Activated CD4-positive, alpha-beta T cell treated with anti-CD3 and anti-CD28 coated beads for 36 hours (primary cell): ENCODE results near the gene SMIM38. TPM values are rescaled to one million over a fixed set of nuclear protein-coding genes. Genes with fewer than 3 reads are reported as not detected.
A peak's percentile ranks its signal among the peaks of the same experiment; 100 is the strongest.

Experiments
- ATAC-seq: fragments of 200-7000 bp; cut with Tn5 transposase; one replicate; pipeline ENCODE4 v1.10.0; 2021; ENCODE audit warnings: mild to moderate bottlenecking, moderate library complexity
- CTCF ChIA-PET: fragments of 350-600 bp; sonication (Branson Sonifier 250); formaldehyde crosslinking; loops from one replicate; lab custom pipeline; 2021; ENCODE audit warnings: antibody characterized with exemption; lab: Charles Lee
- POLR2A ChIA-PET: fragments of 350-600 bp; sonication (Branson Sonifier 250); formaldehyde crosslinking; loops from one replicate; lab custom pipeline; 2021; ENCODE audit warnings: antibody characterized with exemption, inconsistent platforms; lab: Charles Lee
- DNase-seq: peaks from one replicate; pipeline ENCODE4 v3.0.0-alpha.2; 2020
- H3K27ac Mint-ChIP-seq: one replicate; pipeline ENCODE4 v1.8.0; 2021; ENCODE audit warnings: mixed read lengths
- H3K27me3 Mint-ChIP-seq: one replicate; pipeline ENCODE4 v1.8.0; 2021; ENCODE audit warnings: mixed read lengths
- H3K36me3 Mint-ChIP-seq: one replicate; pipeline ENCODE4 v1.8.0; 2021; ENCODE audit warnings: low read depth, mixed read lengths
- H3K4me1 Mint-ChIP-seq: one replicate; pipeline ENCODE4 v1.8.0; 2021; ENCODE audit warnings: mixed read lengths
- H3K4me3 Mint-ChIP-seq: one replicate; pipeline ENCODE4 v1.8.0; 2021; ENCODE audit warnings: mild to moderate bottlenecking, moderate library complexity, mixed read lengths
- H3K9me3 Mint-ChIP-seq: one replicate; pipeline ENCODE4 v1.8.0; 2021; ENCODE audit warnings: low read depth, mixed read lengths
- intact Hi-C, 2 experiments: fragments of 100-400 bp; cut with DNase I in 1 of 2; cut with micrococcal nuclease in 1 of 2; formaldehyde crosslinking; loops; one replicate each; pipeline versions ENCODE4 v1.14.2 to v1.15.1; 2022 to 2024; cut with DNase I, micrococcal nuclease
- total RNA-seq, 2 experiments: library from RNA; stranded (reverse); gene quantifications; one replicate each; pipeline ENCODE4 v1.2.3, GENCODE V29; 2021

SMIM38 gene
- total RNA-seq, 2 experiments from 2014 or later, result 0.47 to 0.94 TPM

DNA sequence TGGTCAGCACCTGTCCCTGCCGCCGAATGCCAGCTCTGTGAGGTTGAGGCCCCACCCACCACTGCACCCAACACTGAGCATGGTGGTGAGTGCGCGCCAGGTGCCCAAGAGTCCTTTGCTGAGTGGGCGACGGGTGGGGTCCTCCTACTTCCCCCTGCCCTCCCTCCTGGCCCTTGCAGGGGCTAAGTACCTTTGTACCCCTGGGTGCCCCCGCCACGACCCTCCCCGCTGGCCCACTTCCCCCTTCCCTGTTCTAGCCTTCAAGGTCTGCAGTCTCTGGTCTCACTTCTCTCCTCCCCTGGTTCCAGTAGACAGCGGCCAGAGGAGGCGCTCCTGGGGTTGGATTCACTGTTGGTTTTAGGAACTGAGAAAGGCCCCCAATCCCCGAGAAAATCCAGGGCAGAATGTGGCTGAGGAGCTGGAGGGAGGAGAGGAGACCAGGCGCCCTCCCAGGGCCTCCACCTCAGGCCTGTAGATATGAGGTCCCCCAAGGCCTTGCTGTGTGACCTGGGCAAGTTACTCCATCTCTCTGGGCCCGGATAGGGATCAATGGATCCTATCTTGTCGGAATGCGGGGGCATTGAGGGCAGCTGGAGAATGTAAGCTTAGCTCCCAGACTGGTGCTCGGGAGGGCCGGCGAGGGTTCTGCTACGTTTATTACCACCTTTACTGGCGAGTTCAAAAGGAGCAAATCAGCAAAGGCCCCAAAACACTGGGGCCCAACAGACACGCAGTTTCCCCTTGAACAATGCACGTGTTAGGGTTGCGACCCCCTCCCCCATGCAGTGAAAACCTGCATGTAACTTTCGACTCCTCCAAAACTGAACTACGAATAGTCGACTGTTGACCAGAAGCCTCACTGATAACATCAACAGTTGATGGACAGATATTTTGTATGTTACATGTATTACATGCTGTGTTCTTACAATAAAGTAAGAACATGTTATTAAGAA, 31.9 kb upstream of the SMIM38 start:
- H3K9me3 Mint-ChIP-seq, result peaks cover 2% of the 10 kb centered on the region
- peak overlapping the region; percentile 12 for H3K4me3 Mint-ChIP-seq
- DNase-seq, result peak; percentile 41
- ATAC-seq, result peak; percentile 39
- CTCF ChIA-PET, result interaction anchor here (0.6 kb wide), 1 partner anchor 79 kb away, joined by 3 read pairs; no protein-coding TSS in a partner anchor
- H3K27ac Mint-ChIP-seq, result peak overlapping the region; percentile 73
- H3K27me3 Mint-ChIP-seq, result no peaks in the 10 kb centered on the region
- H3K4me1 Mint-ChIP-seq, result peaks cover 41% of the 10 kb centered on the region
- H3K36me3 Mint-ChIP-seq, result no peaks in the 10 kb centered on the region
- POLR2A ChIA-PET, result interaction anchor here (0.6 kb wide), 1 partner anchor 146 kb away, joined by 3 read pairs; no protein-coding TSS in a partner anchor
- intact Hi-C loops, result loop anchor here (1.0 to 5.0 kb wide), 7 partner anchors 42 to 423 kb away; no protein-coding TSS in a partner anchor

DNA sequence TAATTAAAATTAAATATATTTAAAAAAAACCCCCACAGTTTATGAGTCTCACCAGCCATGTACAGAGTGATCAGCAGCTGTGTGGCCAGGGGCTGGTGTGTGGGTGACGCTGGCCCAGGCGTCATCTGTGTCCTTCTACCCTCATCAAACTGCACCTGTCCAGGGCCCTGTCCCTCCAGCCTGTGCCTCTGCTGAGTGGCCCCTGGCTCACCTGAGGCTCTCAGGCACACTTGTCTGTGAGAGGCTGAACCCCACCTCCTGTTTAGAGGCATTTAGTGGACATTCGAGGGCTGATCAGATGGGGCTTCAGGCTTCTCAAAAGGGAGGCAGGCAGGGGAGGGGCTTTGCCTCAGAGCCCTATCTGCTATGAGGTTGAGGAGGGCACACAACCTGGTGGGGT, 29.9 kb upstream of the SMIM38 start:
- no peak overlapping the region for H3K27ac Mint-ChIP-seq
- no peaks in the 10 kb centered on the region for H3K36me3 Mint-ChIP-seq
- H3K9me3 Mint-ChIP-seq, result peaks cover 2% of the 10 kb centered on the region
- POLR2A ChIA-PET, result no interaction called here
- ATAC-seq, result no peak
- H3K27me3 Mint-ChIP-seq, result no peaks in the 10 kb centered on the region
- H3K4me1 Mint-ChIP-seq, result peaks cover 43% of the 10 kb centered on the region
- no peak for DNase-seq
- intact Hi-C loops, result no loop called here
- CTCF ChIA-PET, result no interaction called here
- no peak overlapping the region for H3K4me3 Mint-ChIP-seq

DNA sequence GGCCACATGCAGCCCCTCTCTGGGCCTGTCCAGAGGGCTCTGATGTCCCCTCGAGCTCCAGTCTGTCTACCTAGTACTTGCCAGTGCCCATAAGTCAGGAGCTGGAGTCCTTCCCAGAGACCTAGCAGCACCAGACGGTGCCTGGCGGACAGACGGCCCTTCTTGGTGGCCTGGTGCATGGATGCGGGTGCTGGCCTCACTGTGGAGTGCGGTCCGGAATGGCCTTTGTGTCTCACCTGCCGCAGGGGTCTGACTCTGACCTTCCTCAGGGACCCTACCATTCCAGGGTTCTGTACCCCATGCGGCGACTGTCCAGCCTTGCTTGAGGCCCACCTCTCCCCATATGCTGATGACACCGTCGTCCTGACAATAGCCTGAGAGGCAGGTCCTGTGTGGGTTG, 29.4 kb upstream of the SMIM38 start:
- no peak overlapping the region for H3K4me3 Mint-ChIP-seq
- ChIA-PET CTCF (no interaction called here), POLR2A (no interaction called here)
- DNase-seq, result no peak
- no peaks in the 10 kb centered on the region for H3K27me3 Mint-ChIP-seq
- peaks cover 41% of the 10 kb centered on the region for H3K4me1 Mint-ChIP-seq
- no peak overlapping the region for H3K27ac Mint-ChIP-seq
- H3K9me3 Mint-ChIP-seq, result peaks cover 2% of the 10 kb centered on the region
- intact Hi-C loops, result no loop called here
- no peaks in the 10 kb centered on the region for H3K36me3 Mint-ChIP-seq
- ATAC-seq, result no peak

DNA sequence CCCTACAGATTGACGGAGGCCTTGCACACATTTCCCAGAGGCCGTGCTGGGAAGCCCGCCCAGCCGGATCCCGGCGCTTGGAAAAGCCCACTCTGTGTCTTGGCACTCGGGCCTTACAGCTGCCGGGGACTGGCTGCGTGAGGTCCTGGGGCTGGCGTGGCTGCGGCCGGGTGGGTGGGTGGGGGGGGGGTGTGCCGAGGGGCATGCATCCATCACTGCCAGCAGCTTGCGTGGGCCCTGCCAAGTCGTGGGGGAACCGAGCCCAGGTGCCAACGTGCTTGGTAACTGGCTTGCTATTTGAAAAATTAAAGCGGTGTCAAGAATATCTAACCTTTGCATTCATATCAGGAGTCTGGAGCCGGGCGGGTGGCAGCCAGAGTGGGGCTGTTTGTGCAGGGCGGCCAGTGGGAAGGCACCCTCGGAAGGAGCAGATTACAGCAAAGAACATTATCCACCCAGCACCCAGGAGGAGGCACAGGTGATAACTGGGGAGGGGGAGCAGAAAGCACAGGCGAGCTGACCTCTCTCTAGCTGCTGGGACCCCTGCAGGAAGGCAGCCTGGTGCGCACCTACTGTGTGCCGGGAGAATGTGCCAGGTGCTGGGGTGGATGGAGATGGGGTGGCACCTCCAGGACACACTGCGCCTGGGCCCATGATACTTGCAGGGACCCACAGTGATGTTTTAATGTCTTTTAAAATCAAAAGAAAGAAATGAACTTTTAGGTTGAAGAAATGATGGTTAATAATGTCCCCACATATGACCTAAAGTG, 28.5 kb upstream of the SMIM38 start:
- Mint-ChIP-seq H3K4me1 (peaks cover 31% of the 10 kb centered on the region), H3K9me3 (peaks cover 2% of the 10 kb centered on the region), H3K27ac (no peak overlapping the region), H3K27me3 (no peaks in the 10 kb centered on the region), H3K36me3 (no peaks in the 10 kb centered on the region), H3K4me3 (no peak overlapping the region)
- intact Hi-C loops, result no loop called here
- ATAC-seq (no peak), DNase-seq (no peak)
- CTCF ChIA-PET, result no interaction called here
- POLR2A ChIA-PET, result no interaction called here

DNA sequence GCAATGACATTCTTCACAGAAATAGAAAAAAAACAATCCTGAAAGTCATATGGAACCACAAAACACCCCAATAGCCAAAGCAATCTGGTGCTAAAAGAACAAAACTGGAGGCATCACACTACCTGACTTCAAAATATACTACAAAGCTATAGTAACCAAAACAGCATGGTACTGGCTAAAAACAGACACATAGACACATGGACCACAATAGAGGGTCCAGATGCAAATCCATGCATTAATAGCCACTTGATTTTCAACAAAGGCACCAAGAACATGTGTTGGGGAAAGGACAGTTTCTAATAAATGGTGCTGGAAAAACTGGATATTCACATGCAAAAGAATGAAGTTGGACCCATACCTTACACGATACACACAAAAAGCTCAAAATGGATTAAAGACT, 27.9 kb upstream of the SMIM38 start:
- H3K36me3 Mint-ChIP-seq, result no peaks in the 10 kb centered on the region
- H3K27ac Mint-ChIP-seq, result no peak overlapping the region
- no peak overlapping the region for H3K4me3 Mint-ChIP-seq
- ATAC-seq (no peak), DNase-seq (no peak)
- POLR2A ChIA-PET, result no interaction called here
- CTCF ChIA-PET, result no interaction called here
- H3K4me1 Mint-ChIP-seq, result peaks cover 25% of the 10 kb centered on the region
- no peaks in the 10 kb centered on the region for H3K27me3 Mint-ChIP-seq
- intact Hi-C loops, result no loop called here
- H3K9me3 Mint-ChIP-seq, result peaks cover 2% of the 10 kb centered on the region

DNA sequence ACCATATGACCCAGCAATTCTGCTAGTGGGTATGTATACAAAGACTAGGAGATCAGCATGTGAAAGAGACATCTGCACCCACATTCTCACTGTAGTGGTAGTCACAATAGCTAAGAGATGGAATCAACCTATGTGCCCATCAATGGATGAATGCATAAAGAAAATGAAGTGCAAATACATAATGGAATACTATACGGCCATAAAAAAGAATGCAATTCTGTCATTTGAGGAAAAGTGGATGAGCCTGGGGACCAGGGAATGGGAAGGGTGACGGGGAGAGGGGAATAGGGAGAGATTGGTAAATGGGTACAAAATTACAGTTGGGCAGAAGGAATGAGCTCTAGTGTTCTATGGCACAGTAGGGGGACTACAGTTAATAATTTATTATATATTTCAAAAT, 26.7 kb upstream of the SMIM38 start:
- intact Hi-C loops, result no loop called here
- ATAC-seq, result no peak
- ChIA-PET POLR2A (no interaction called here), CTCF (interaction anchor here (1.3 kb wide), 1 partner anchor 10 kb away, joined by 3 read pairs; no protein-coding TSS in a partner anchor)
- no peak for DNase-seq
- H3K4me1 Mint-ChIP-seq, result peaks cover 16% of the 10 kb centered on the region
- peaks cover 7% of the 10 kb centered on the region for H3K9me3 Mint-ChIP-seq
- H3K27me3 Mint-ChIP-seq, result no peaks in the 10 kb centered on the region
- H3K36me3 Mint-ChIP-seq, result no peaks in the 10 kb centered on the region
- H3K4me3 Mint-ChIP-seq, result no peak overlapping the region
- no peak overlapping the region for H3K27ac Mint-ChIP-seq

DNA sequence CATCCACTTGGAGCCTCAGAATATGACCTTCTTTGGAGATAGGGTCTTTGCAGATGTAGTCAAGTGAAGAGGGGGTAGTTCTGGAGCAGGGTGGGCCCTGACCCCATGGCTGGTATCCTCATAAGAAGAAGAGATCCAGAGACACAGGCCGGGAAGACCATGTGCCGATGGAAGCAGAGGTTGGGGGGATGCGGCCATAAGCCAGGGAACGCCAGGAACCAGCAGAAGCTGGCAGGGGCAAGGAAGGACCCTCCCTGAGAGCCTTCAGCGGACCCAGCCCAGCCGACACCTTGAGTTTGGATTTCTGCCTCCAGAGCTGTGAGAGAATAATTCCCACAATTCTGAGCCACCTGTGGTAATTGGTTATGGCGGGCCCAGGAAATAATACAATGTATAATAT, 26.1 kb upstream of the SMIM38 start:
- Mint-ChIP-seq H3K4me3 (no peak overlapping the region), H3K4me1 (peaks cover 12% of the 10 kb centered on the region), H3K9me3 (peaks cover 7% of the 10 kb centered on the region), H3K27me3 (no peaks in the 10 kb centered on the region), H3K27ac (no peak overlapping the region), H3K36me3 (no peaks in the 10 kb centered on the region)
- POLR2A ChIA-PET, result no interaction called here
- DNase-seq (no peak), ATAC-seq (no peak)
- intact Hi-C loops, result no loop called here
- CTCF ChIA-PET, result interaction anchor here (1.3 kb wide), 1 partner anchor 9 kb away, joined by 3 read pairs; no protein-coding TSS in a partner anchor

DNA sequence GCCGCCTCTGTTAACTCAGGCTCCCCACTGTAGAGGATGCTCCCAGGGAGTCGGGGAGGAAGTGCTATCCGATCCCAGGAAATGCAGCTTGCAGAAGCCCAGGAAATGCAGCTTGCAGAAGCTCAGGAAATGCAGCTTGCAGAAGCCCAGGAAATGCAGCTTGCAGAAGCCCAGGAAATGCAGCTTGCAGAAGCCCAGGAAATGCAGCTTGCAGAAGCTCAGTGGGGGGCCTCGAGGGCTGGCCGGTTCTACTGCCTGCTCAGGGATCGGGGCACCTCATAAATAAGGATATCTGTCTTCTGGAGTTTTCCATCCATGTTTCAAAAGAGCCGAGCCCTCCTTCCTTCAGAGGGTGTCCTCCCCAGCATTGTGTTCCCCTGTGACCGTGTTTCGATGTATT, 25.1 kb upstream of the SMIM38 start:
- DNase-seq, result no peak

DNA sequence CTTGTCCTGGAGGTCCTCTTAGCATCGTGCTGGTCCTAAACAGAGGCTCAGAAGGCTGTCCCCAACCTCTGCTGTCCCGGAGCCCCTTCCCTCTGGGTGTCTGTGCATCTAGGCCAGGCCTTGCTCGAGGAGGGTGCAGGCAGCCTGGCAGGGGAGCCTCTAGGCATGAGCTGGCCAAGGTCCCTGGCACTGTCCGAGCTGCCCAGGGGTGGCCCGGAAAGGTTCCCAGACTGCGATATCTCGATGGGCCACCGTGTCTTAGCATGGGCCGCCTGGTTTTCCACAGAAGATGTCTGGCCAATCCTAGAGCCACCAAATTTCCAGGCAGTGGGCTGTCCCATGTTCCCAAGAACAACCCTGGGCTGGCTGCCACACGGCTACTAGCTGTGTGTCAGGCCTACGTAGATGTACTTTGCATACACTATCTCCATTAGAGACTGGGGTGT, 24.6 kb upstream of the SMIM38 start:
- CTCF ChIA-PET, result interaction anchor here (0.7 to 1.2 kb wide), 2 partner anchors 10 to 15 kb away, joined by 4 read pairs; no protein-coding TSS in a partner anchor
- intact Hi-C loops, result no loop called here
- POLR2A ChIA-PET, result interaction anchor here (0.7 kb wide), 1 partner anchor 35 kb away, joined by 3 read pairs; no protein-coding TSS in a partner anchor
- no peaks in the 10 kb centered on the region for H3K27me3 Mint-ChIP-seq
- H3K4me1 Mint-ChIP-seq, result peaks cover 17% of the 10 kb centered on the region
- H3K36me3 Mint-ChIP-seq, result peaks cover 4% of the 10 kb centered on the region
- no peak overlapping the region for H3K4me3 Mint-ChIP-seq
- DNase-seq (no peak), ATAC-seq (no peak)
- H3K27ac Mint-ChIP-seq, result no peak overlapping the region
- H3K9me3 Mint-ChIP-seq, result peaks cover 12% of the 10 kb centered on the region

More for the DNA sequence above, 25.1 kb upstream of the SMIM38 start:
- H3K9me3 Mint-ChIP-seq, result peaks cover 7% of the 10 kb centered on the region
- no peak overlapping the region for H3K27ac Mint-ChIP-seq
- ChIA-PET CTCF (interaction anchor here (1.2 kb wide), 1 partner anchor 10 kb away, joined by 4 read pairs; no protein-coding TSS in a partner anchor), POLR2A (no interaction called here)
- H3K36me3 Mint-ChIP-seq, result no peaks in the 10 kb centered on the region
- no peak overlapping the region for H3K4me3 Mint-ChIP-seq
- no peaks in the 10 kb centered on the region for H3K27me3 Mint-ChIP-seq
- intact Hi-C loops, result no loop called here
- peaks cover 12% of the 10 kb centered on the region for H3K4me1 Mint-ChIP-seq
- ATAC-seq, result no peak

DNA sequence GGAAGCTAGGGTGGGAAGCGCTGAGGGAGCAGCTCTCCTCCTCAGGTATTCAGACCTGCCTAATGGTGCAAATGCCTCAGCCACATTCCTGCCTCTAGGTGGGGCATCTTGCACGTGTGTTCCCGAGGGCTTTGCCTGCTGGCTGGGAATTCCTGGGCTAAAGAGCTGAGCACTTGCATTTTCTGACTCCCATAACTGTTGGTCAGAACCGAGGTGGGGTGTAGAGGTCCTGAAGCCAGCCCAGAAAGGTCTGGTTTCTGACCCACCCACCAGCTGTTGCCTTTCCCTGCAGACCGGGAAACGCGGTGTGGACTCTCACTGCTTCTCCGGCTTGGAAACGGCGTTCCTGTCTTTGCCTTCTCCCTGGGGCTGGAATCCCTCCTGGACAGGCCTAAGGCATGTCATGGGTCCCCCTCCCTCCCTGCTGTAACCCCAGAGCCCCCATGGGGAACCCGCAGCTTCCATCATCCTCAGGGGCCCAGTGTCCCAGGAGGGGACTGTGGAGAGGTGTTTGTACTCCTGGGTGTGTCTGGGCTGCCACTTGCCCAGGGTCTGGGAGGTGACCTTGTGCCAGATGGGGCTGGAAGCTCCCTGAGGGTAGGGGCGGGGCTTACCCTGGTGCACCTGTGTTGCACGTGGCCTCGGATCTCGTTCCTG, 24.0 kb upstream of the SMIM38 start:
- Mint-ChIP-seq H3K27me3 (no peaks in the 10 kb centered on the region), H3K27ac (no peak overlapping the region), H3K36me3 (peaks cover 8% of the 10 kb centered on the region), H3K4me3 (no peak overlapping the region), H3K4me1 (peaks cover 19% of the 10 kb centered on the region), H3K9me3 (peaks cover 12% of the 10 kb centered on the region)
- ATAC-seq (no peak), DNase-seq (no peak)
- intact Hi-C loops, result no loop called here
- ChIA-PET CTCF (interaction anchor here (0.7 kb wide), 1 partner anchor 14 kb away, joined by 4 read pairs; no protein-coding TSS in a partner anchor), POLR2A (interaction anchor here (0.7 kb wide), 1 partner anchor 35 kb away, joined by 3 read pairs; no protein-coding TSS in a partner anchor)

DNA sequence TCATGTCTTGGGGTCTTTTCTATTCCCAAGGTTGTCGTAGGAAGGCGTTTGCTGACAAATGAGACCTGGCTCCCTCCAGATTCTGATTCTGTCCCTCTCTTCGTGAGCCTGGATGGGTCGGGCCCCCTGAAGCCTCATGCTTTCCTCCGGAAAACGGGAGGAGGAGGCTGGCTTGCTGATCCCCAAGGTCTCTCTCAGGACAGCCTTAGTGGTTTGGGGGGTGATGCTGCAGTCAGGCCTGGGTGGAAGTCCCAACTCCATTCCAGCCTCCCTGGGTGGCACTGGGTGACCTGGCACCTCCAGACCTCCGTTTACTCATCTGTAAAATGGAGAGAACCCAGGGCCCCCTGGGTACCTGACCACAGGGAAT, 23.4 kb upstream of the SMIM38 start:
- Mint-ChIP-seq H3K4me1 (peaks cover 19% of the 10 kb centered on the region), H3K27me3 (no peaks in the 10 kb centered on the region), H3K9me3 (peaks cover 12% of the 10 kb centered on the region), H3K4me3 (no peak overlapping the region), H3K36me3 (peaks cover 8% of the 10 kb centered on the region), H3K27ac (no peak overlapping the region)
- ChIA-PET POLR2A (no interaction called here), CTCF (no interaction called here)
- intact Hi-C loops, result no loop called here
- no peak for ATAC-seq
- no peak for DNase-seq
